Measurements from ENCODE around the gene WWOX.

DNA sequence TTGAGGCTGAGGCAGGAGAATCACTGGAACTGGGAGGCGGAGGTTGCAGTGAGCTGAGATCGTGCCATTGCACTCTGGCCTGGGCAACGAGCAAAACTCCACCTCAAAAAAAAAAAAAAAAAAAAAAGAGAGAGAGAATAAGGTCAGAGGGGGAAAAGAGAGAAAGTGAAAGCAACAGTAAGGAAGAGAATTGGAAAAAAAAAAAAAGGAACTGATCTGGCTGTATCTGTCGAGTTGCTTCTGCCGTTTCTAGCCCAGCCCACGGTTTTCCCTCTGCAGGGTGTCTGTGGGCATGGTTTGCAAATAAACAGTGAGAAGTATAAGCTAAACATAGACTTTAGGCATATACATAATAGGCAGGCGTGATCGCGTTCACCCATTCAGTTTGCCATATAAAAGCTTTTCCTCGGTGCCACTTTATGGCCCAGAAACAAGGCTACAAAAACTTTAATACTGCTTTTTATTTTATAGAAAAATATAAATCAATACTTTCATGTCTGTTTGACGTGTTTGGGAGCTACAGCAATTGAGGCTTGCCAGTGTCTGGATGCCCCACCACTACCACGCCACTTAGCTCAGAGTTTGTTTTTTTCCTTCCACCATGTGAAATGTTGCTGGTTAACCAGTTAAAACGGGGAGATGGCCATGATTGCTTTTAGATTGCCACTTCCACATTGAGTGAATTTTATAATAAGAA lies 1064.4 kb downstream of the WWOX start:
- TF ChIP-seq, protein P1, sequence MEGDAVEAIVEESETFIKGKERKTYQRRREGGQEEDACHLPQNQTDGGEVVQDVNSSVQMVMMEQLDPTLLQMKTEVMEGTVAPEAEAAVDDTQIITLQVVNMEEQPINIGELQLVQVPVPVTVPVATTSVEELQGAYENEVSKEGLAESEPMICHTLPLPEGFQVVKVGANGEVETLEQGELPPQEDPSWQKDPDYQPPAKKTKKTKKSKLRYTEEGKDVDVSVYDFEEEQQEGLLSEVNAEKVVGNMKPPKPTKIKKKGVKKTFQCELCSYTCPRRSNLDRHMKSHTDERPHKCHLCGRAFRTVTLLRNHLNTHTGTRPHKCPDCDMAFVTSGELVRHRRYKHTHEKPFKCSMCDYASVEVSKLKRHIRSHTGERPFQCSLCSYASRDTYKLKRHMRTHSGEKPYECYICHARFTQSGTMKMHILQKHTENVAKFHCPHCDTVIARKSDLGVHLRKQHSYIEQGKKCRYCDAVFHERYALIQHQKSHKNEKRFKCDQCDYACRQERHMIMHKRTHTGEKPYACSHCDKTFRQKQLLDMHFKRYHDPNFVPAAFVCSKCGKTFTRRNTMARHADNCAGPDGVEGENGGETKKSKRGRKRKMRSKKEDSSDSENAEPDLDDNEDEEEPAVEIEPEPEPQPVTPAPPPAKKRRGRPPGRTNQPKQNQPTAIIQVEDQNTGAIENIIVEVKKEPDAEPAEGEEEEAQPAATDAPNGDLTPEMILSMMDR (IDR thresholded peaks at IDR 0.05) = no peak
- TF ChIP-seq POLR2A (IDR thresholded peaks at IDR 0.05) = no peak

Data from right lobe of liver (tissue), 4 donors.